PFSK-1 (cell line): ENCODE results near the gene OR2AK2.

Source experiments
- FOXP2 ChIP-seq: optimal IDR thresholded peaks from 2 replicates; pipeline ENCODE3; 2011; ENCODE audit warnings: borderline replicate concordance, control low read depth, inconsistent platforms; ENCODE audit not compliant: insufficient read depth; ENCODE audit errors: extremely low read length, extremely low read depth
- POLR2AphosphoS5 ChIP-seq: IDR thresholded peaks from 2 replicates; pipeline ENCODE4 v1.6.1; 2012; ENCODE audit warnings: low read depth, mild to moderate bottlenecking, control low read depth, low read length, moderate library complexity
- REST ChIP-seq, 2 experiments: IDR thresholded peaks; 2 replicates each; pipeline versions ENCODE4 v1.6.1 to v1.8.0; 2011 to 2012; ENCODE audit warnings: low read depth in 2 of 2, low read length in 2 of 2, control low read depth in 1 of 2, inconsistent platforms in 1 of 2, mild to moderate bottlenecking in 1 of 2, moderate library complexity in 1 of 2; ENCODE audit not compliant: insufficient read depth in 1 of 2
- TAF1 ChIP-seq: IDR thresholded peaks from 2 replicates; pipeline ENCODE4 v1.6.1; 2012; ENCODE audit warnings: low read length, control low read depth, borderline replicate concordance; ENCODE audit not compliant: insufficient read depth

GRCh38 chr1:247924868-247925267 lies 40.2 kb upstream of the OR2AK2 start, which contains the start of gene OR2AJ1:
- TF ChIP-seq POLR2AphosphoS5, result no peak
- TF ChIP-seq FOXP2, result no peak
- TF ChIP-seq REST (IDR thresholded peaks at IDR 0.05; ENCODE audit: insufficient read depth in 1 of 2, low read depth in 2 of 2, low read length in 2 of 2), result no peak
- TF ChIP-seq TAF1, result no peak
